Measurements from ENCODE around the gene CR1L. TPM values are rescaled to one million over a fixed set of nuclear protein-coding genes. Genes with fewer than 3 reads are reported as not detected.
"Not testable (repeated sequence)": the region's sequence is repeated elsewhere in the genome, so short reads cannot be mapped to it uniquely, and the experiment has no call there.

Gene CR1L
- total and polyA plus RNA-seq, 2 of the 8 experiments (the other 6 are each of a cell fraction or from before 2014, with no cell fraction given) = 0.39 TPM; not detected in 1

GRCh38 chr1:207692291-207692690, 47.4 kb downstream of the CR1L start:
- CTCF ChIA-PET (ENCODE audit: partially characterized antibody) = interaction anchor here (0.7 to 1.1 kb wide), 4 partner anchors 11 to 278 kb away, joined by 3 to 4 read pairs (median 3); no protein-coding TSS in a partner anchor
- H3K4me2 ChIP-seq (ENCODE audit: insufficient read depth in 1 of 2, low read depth in 2 of 2, low read length in 2 of 2); H3K27ac ChIP-seq (ENCODE audit: low read depth, low read length); H3K4ac ChIP-seq (replicated peaks; ENCODE audit: insufficient read length, low read depth, low read length); H3K36me3 ChIP-seq (ENCODE audit: control insufficient read depth in 2 of 4, insufficient read depth in 4 of 4, low read length in 3 of 4); H3K79me2 ChIP-seq (ENCODE audit: control insufficient read depth in 1 of 2, insufficient read depth in 2 of 2, low read length in 2 of 2); H3K27me3 ChIP-seq (replicated peaks in 1 of 4; ENCODE audit: control insufficient read depth in 3 of 4, extremely low read depth in 1 of 4, insufficient read depth in 3 of 4, low read length in 3 of 4); H2BK20ac ChIP-seq (ENCODE audit: low read length); H3K79me1 ChIP-seq (ENCODE audit: low read depth, low read length); H2BK12ac ChIP-seq (ENCODE audit: low read depth, low read length); H2BK120ac ChIP-seq (replicated peaks; ENCODE audit: low read depth, low read length); H3K23ac ChIP-seq (ENCODE audit: insufficient read length); H3K4me3 ChIP-seq (ENCODE audit: extremely low read depth in 1 of 4, insufficient read depth in 2 of 4, low read depth in 3 of 4, low read length in 4 of 4); FAIRE-seq; DNase-seq (ENCODE audit: low read depth in 1 of 2, low spot score in 2 of 2); H3K4me1 ChIP-seq (replicated peaks in 1 of 4; ENCODE audit: control insufficient read depth in 3 of 4, insufficient read depth in 4 of 4, low read length in 3 of 4); H3K23me2 ChIP-seq (ENCODE audit: low read depth, low read length); H4K91ac ChIP-seq (replicated peaks; ENCODE audit: insufficient read length, low read length); POLR2A ChIA-PET (ENCODE audit: partially characterized antibody); H3K56ac ChIP-seq (replicated peaks; ENCODE audit: insufficient read length, low read depth, low read length); H4K8ac ChIP-seq (ENCODE audit: extremely low read depth, insufficient read depth, low read length); H2BK15ac ChIP-seq (ENCODE audit: low read length); H2BK5ac ChIP-seq (ENCODE audit: low read depth, low read length); H3K14ac ChIP-seq (ENCODE audit: insufficient read length); H3K9ac ChIP-seq (replicated peaks in 1 of 4; ENCODE audit: extremely low read depth in 1 of 4, low read depth in 3 of 4, low read length in 3 of 4); H4K5ac ChIP-seq (ENCODE audit: insufficient read length, low read depth, low read length); H2AK5ac ChIP-seq (ENCODE audit: low read depth, low read length); H2AFZ ChIP-seq (ENCODE audit: low read length); H3K18ac ChIP-seq (ENCODE audit: extremely low read depth, low read length); H4K20me1 ChIP-seq (replicated peaks in 1 of 2; ENCODE audit: control insufficient read depth in 1 of 2, insufficient read depth in 2 of 2, low read length in 2 of 2); H3K9me3 ChIP-seq (ENCODE audit: insufficient read depth in 2 of 2, low read depth in 1 of 2, low read length in 1 of 2): not testable (repeated sequence)
- 97% methylated on average over 5 of the region's 7 CpGs; no CpG with 5 or more reads in 1 of the 2 experiments for WGBS, 2 experiments (ENCODE audit: extremely low coverage in 1 of 2, insufficient coverage in 1 of 2, insufficient read length in 1 of 2, insufficient replicate concordance in 2 of 2, low coverage in 1 of 2, low lambda C conversion rate in 2 of 2, missing lambda C conversion rate in 1 of 2)
